GM13976 (cell line): Measurements from ENCODE around the gene KDM5D.

Source experiments
- DNase-seq: peaks from one replicate; pipeline ENCODE4 v3.0.0; 2012; ENCODE audit warnings: low spot score
- in situ Hi-C: fragments of 300-500 bp; cut with MboI; formaldehyde crosslinking; loops from one replicate; pipeline ENCODE4 v1.12.0; 2022; ENCODE audit warnings: low sequenced_read_pairs, mixed read lengths, inconsistent platforms; ENCODE audit not compliant: unreplicated experiment
- TF ChIP-seq, protein P1 (sequence below): IDR thresholded peaks from 2 replicates; pipeline ENCODE4 v1.5.1; 2012; ENCODE audit warnings: borderline replicate concordance, mild to moderate bottlenecking; ENCODE audit not compliant: insufficient read depth; ENCODE audit errors: extremely low read depth, missing control alignments, control extremely low read depth

KDM5D gene

DNA sequence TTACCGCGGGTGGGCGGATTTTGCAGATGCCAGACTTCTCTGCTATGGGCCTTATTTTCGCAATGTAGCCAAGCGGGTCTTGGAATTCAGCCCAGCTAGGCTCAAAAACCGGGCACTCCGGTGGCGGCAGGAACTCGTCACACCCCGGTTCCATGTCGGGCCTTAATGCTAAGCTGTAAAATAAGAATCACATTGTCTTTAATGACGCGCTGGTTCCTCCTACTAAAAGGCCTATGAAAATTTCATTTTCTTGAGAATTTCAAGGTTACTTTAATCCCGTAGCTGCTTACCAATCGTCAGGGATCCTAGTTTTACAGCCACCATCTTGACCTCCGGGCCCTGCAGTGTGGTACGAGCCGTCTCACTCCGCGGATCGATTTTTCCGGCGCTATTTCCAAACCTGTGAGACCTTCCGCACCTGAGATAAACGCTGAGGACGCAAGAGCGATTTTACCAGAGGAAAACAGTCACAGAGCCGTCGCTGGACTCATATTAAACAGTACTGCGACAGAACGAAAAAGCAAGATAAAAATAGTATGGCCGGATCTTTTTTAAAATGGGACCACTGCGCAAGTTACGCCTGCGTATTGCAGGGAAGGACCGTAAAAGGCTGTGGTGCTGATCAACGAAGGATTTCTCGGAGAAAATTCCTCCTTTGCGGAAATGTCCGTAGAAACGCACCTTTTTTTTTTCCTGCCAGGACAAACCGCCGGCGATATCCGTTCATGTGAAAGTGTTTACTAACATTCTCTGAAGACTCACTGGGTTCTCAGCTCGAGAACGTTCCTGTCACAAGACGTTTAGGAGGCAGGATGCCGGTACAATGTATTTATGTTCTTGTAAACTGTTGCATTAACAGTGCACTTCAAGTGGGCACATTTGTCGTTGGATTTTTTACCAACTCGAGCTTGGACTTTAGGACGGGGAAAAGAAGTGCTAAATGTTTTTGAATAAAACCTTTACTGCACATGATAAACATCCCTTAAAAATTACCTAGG is at the start of gene KDM5D:
KDM5D (minus strand) TSS at position 346 of the 998 bp plus-strand sequence; CDS start at position 154, 192 bp downstream.
- TF ChIP-seq, protein P1, sequence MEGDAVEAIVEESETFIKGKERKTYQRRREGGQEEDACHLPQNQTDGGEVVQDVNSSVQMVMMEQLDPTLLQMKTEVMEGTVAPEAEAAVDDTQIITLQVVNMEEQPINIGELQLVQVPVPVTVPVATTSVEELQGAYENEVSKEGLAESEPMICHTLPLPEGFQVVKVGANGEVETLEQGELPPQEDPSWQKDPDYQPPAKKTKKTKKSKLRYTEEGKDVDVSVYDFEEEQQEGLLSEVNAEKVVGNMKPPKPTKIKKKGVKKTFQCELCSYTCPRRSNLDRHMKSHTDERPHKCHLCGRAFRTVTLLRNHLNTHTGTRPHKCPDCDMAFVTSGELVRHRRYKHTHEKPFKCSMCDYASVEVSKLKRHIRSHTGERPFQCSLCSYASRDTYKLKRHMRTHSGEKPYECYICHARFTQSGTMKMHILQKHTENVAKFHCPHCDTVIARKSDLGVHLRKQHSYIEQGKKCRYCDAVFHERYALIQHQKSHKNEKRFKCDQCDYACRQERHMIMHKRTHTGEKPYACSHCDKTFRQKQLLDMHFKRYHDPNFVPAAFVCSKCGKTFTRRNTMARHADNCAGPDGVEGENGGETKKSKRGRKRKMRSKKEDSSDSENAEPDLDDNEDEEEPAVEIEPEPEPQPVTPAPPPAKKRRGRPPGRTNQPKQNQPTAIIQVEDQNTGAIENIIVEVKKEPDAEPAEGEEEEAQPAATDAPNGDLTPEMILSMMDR = no peak
- in situ Hi-C loops = no loop called here
- no peak for DNase-seq

DNA sequence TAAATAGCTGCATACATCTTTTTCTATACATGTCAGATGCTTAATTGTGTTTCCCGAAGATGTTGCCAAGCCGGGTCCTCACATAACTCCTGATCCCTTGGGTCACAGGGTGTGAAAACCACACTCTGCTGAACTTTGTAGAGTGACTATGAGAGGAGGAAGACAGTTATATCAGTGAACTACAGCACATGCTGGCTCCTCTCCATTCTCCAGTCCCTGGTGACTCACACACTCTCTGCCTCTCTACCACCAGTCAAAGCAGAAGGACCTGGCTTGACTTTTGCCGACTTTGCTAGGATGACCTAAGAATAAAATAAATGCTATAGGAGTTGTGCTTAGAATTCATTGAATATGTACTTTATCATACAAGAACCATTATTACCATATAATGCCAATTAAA is 23.8 kb upstream of the KDM5D start:
- in situ Hi-C loops = no loop called here
- DNase-seq = no peak
- TF ChIP-seq, protein P1 = no peak

DNA sequence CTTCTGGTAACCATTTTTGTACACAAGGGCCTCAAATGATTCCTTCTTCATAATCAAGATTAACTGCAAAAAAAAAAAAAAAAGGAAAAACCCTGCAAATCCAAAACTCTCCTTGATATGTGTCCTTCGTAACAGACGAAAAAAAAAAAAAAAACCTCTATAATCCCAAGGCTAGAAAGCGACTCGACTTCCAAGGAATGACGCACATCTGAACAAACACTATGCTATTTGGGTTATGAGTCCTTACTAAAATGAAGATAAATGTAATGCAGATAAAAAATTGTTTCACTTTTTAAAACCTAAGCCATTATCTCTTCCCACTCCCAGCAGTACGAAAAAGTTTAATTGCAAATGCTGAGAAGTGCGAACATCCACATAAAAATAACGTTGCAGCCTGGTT is 1.2 kb downstream of the KDM5D start:
- in situ Hi-C loops = no loop called here
- DNase-seq = no peak
- TF ChIP-seq, protein P1 = no peak

DNA sequence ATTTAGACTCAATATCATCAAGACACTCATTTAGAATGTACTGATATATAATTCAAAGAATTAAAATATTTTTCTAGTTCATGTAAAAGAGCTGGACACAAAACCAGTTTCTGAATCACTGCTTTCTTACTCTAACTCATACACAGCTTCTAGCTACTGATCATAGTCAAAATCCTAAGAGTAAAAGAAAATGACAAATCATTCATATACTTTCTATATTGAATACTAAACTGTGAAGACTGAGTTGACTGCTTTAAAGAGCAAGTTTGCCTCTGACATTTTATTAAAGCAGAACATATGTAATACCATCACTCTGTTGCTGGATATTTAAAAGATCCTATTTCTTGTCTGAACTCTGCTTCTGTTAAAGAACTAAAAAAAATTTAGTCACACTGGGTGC is 2.4 kb downstream of the KDM5D start:
- TF ChIP-seq, protein P1 = no peak
- no peak for DNase-seq
- in situ Hi-C loops = no loop called here

DNA sequence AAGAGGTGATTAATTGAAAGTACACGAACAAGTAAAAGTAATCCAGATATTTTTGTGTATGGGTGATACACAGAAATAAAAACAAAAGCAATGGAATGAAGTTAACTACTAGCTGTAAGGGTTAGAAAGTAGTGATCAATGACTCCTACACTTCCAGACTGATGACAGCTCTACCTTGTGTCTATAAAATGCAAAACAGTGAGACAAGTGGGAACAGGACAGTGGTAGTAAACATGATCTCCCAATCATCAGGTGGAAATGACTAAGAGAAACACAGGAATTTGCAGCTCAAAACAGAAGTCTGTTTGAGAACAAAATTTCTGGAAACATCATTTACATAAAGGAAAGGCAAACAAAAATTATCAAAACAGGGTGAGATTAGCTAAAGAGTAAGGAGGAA is 10.1 kb downstream of the KDM5D start:
- in situ Hi-C loops = no loop called here
- TF ChIP-seq, protein P1 = no peak
- no peak for DNase-seq

DNA sequence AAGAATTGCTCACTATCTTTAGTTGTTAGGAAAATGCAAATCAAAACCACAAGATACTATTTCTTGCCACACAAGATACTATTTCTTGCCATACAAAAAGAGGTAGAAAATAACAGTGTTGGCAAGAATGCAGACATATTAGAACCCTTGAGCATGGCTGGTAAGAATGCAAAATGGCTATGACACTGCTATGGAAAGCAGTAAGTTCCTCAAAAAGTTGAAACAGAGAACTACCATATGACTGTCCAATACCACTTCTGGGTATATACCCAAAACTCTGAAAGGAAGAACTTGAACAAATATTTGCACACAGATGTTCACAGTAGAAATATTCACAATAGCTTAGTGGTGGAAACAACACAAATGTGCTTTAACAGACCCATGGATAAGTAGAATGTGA is 26.6 kb downstream of the KDM5D start:
- DNase-seq = peak; percentile 4
- TF ChIP-seq, protein P1 = no peak
- in situ Hi-C loops = no loop called here
